ENCODE data around the gene TARBP2. TPM values are rescaled to one million over a fixed set of nuclear protein-coding genes. Genes with fewer than 3 reads are reported as not detected.

Gene TARBP2
- total and polyA plus RNA-seq, 8 donors: 11.7 to 50.1 (median 17.1) TPM

GRCh38 chr12:53462935-53463334 lies 38.1 kb upstream of the TARBP2 start:
- no peak for FAIRE-seq
- Histone ChIP-seq H3K36me3 (peaks cover 35 to 100% (median 85%) of the 10 kb centered on the region in 3 donors), H3K9me3 (no peaks in the 10 kb centered on the region), H3K4me1 (no peaks in the 10 kb centered on the region), H3K27ac (no peak overlapping the region), H3K27me3 (no peaks in the 10 kb centered on the region), H3K4me3 (no peak overlapping the region)
- TF ChIP-seq CTCF (IDR thresholded peaks at IDR 0.05): no peak
- DNase-seq: no peak
- intact Hi-C loops (cut with DNase I): loop anchor here in 1 of 3 donors (10.0 kb wide), 1 partner anchor 438 kb away; no protein-coding TSS in a partner anchor
- ATAC-seq: no peak
- 67 to 69% methylated on average over 3 of the region's 3 CpGs for WGBS, 2 donors

GRCh38 chr12:53463802-53464560 lies 37.1 kb upstream of the TARBP2 start:
- no peak for ATAC-seq
- 49 to 58% methylated on average over 5 of the region's 5 CpGs for WGBS, 2 donors
- intact Hi-C loops (cut with DNase I): loop anchor here in 1 of 3 donors (10.0 kb wide), 1 partner anchor 439 kb away; no protein-coding TSS in a partner anchor

GRCh38 chr12:53464685-53465418 lies 36.2 kb upstream of the TARBP2 start:
- Histone ChIP-seq H3K4me1 (no peaks in the 10 kb centered on the region), H3K27ac (no peak overlapping the region), H3K36me3 (peaks cover 35 to 100% (median 84%) of the 10 kb centered on the region in 3 donors), H3K9me3 (no peaks in the 10 kb centered on the region), H3K27me3 (no peaks in the 10 kb centered on the region), H3K4me3 (no peak overlapping the region)
- intact Hi-C loops (cut with DNase I): loop anchor here in 1 of 3 donors (10.0 kb wide), 1 partner anchor 440 kb away; no protein-coding TSS in a partner anchor
- no peak for TF ChIP-seq CTCF (IDR thresholded peaks at IDR 0.05)
- ATAC-seq: no peak
- no peak for DNase-seq
- WGBS, 2 donors: 91 to 92% methylated on average over 11 of the region's 11 CpGs
- FAIRE-seq: no peak

More at GRCh38 chr12:53463802-53464560, 37.1 kb upstream of the TARBP2 start:
- H3K36me3 ChIP-seq: peaks cover 36 to 100% (median 84%) of the 10 kb centered on the region in 3 donors
- DNase-seq (no peak), FAIRE-seq (no peak)
- no peaks in the 10 kb centered on the region for H3K4me1 ChIP-seq
- H3K27me3 ChIP-seq: no peaks in the 10 kb centered on the region
- H3K27ac ChIP-seq: no peak overlapping the region
- H3K9me3 ChIP-seq: no peaks in the 10 kb centered on the region
- no peak overlapping the region for H3K4me3 ChIP-seq
- no peak for TF ChIP-seq CTCF (IDR thresholded peaks at IDR 0.05)

- intact Hi-C loops (cut with DNase I): loop anchor here in 1 of 3 donors (10.0 kb wide), 1 partner anchor 441 kb away; no protein-coding TSS in a partner anchor
- peaks cover 27 to 99% (median 77%) of the 10 kb centered on the region in 3 donors for H3K36me3 ChIP-seq
- H3K9me3 ChIP-seq: no peaks in the 10 kb centered on the region
- no peak overlapping the region for H3K27ac ChIP-seq
- H3K4me1 ChIP-seq: no peaks in the 10 kb centered on the region
- ATAC-seq (no peak), DNase-seq (no peak), FAIRE-seq (no peak)
- TF ChIP-seq CTCF (IDR thresholded peaks at IDR 0.05): no peak
- H3K27me3 ChIP-seq: no peaks in the 10 kb centered on the region
- no peak overlapping the region for H3K4me3 ChIP-seq
- WGBS, 2 donors: 55 to 58% methylated on average over 2 of the region's 2 CpGs
These were observed 35.4 kb upstream of the TARBP2 start for GRCh38 chr12:53465679-53466078.
